Fibroblast of villous mesenchyme (primary cell): Measurements from ENCODE around the gene PMS2. TPM values are rescaled to one million over a fixed set of nuclear protein-coding genes. Genes with fewer than 3 reads are reported as not detected.
"Not testable (repeated sequence)": the region's sequence is repeated elsewhere in the genome, so short reads cannot be mapped to it uniquely, and the experiment has no call there.

Source experiments
- DNase-seq: peaks from one replicate; pipeline ENCODE4 v3.0.0-alpha.2; 2010; ENCODE audit warnings: low read depth
- H3K4me3 ChIP-seq: 2 replicates; pipeline ENCODE4 v1.5.1; 2011; ENCODE audit warnings: low read depth, mild to moderate bottlenecking, low read length
- CTCF ChIP-seq: IDR thresholded peaks from 2 replicates; pipeline ENCODE4 v1.5.1; 2012; ENCODE audit warnings: low read depth, mild to moderate bottlenecking, low read length; ENCODE audit not compliant: insufficient read depth
- total RNA-seq: library from RNA; depleted of rRNA; stranded (reverse); fragments of >200 nt; gene quantifications from 2 replicates; pipeline ENCODE4 v1.2.3, GENCODE V29; 2012

Gene PMS2
- total RNA-seq, 1 donor = 23.3 TPM

DNA sequence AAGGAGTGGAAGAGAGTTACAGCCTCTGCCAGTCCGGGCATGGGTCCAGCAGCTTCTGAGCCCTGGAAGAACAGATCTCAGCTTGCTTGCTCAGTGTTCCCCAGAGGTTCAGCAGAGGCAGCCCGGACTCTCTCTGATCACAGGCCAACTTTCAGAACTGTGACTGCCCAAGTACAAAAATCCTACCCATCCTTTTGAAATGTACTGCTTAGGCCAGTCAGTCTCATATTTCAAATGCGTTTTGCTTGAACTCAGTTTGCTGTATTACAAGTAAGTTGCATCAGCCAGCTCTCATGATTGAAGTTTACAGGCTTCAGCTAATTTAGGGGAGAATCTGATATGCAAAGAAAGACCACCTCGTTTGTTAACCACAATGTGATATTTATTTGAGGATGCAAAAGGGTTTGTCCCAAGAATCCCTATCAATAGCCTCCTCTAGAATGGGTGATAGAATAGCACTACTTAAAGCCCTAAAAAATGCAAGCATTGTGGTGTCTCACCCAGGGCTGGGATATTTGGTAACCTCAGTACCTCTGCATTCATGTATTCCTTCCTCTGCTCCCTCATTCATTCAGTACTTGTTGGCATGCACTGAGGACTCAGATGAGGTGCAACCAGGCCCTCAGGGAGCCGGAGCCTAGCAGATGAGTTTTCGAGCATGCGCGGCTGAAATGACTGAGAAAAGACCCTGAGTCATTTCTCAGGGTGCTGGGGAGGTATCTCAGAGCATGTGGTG lies 7.2 kb upstream of the PMS2 start:
- DNase-seq = peak; percentile 95
- TF ChIP-seq CTCF = no peak
- H3K4me3 ChIP-seq = no peak overlapping the region

DNA sequence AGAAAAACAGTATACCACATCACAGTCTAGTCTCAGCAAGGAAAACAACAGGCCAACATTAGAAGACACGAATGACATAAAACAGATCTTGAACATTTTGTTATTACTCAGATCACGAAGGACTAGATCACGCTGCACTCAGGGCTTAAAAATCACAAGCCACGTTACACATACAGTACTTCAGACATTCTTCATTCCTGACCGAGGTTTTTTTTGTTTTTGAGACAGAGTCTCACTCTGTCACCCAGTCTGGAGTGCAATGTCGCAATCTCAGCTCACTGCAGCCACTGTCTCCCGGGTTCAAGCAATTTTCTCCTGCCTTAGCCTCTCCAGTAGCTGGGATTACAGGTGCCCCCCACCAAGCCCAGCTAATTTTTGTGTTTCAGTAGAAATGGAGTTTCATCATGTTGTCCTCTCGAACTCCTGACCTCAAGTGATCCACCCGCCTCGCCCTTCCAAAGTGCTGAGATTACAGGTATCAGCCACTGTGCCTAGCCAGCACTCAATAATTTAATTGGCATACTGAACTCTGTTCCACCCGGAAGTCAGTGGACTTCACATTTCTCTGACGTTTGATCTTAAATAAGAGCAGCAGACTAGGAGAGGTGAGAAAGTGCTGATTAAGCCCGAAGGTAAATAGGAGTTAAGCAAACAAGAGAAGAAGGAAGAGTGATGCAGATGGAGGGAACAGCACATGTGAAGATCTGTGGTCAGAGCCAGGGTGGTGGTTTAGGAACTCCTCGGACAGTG lies 3.7 kb upstream of the PMS2 start:
- peak; percentile 85 for DNase-seq
- no peak for TF ChIP-seq CTCF
- no peak overlapping the region for H3K4me3 ChIP-seq

- H3K4me3 ChIP-seq = no peak overlapping the region
- no peak for DNase-seq
- TF ChIP-seq CTCF = no peak
Measured at GRCh38 chr7:6011541-6011940, 2.7 kb upstream of the PMS2 start.

DNA sequence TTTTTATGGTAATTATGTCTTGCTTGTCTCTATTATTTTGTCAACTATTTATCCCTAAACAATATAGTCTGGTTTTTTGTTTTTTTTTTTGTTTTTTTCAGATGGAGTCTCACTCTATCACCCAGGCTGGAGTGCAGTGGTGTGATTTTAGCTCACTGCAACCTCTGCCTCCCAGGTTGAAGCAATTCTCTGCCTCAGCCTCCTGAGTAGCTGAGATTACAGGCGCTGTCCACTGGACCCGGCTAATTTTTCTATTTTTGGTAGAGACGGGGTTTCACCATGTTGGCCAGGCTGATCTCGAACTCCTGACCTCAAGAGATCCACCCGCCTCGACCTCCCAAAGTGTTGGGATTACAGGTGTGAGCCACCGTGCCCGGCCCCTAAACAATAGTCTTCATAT lies 1.5 kb upstream of the PMS2 start:
- peak overlapping the region; percentile 77 for H3K4me3 ChIP-seq
- DNase-seq = not testable (repeated sequence)

DNA sequence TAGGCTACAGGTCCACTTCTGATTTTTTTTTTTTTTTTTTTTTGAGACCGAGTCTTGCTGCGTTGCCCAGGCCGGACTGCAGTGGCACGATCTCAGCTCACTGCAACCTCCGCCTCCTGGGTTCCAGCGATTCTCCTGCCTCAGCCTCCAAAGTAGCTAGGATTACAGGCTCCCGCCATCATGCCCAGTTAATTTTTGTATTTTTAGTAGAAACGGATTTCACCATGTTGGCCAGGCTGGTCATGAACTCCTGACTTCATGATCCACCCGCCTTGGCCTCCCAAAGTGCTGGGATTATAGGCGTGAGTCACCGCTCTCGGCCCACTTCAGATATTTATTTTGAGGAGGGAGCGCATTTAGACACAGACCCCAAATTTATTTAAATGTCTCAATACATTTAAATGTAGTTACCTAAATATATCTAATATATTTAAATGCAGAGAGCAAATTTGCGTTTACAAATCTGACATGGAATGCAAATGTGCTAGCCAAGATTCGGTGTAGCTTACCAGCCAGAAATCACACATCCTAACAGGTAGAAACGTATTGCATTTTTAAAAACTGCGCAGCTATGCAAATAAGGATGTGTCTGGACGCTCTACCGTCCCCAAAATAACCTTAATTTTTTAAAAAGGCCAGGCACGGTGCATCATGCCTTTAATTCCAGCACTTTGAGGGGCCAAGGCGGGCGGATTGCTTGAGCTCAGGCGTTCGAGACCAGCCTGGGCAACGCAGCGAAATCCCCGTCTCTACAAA lies 836 bp downstream of the PMS2 start:
- peak overlapping the region; percentile 77 for H3K4me3 ChIP-seq
- DNase-seq = peak; percentile 31

- no peak overlapping the region for H3K4me3 ChIP-seq
- DNase-seq = no peak
- no peak for TF ChIP-seq CTCF
Measured at GRCh38 chr7:6007386-6007785, 1.5 kb downstream of the PMS2 start.

- no peak overlapping the region for H3K4me3 ChIP-seq
- DNase-seq = peak; percentile 74
- TF ChIP-seq CTCF = peak; percentile 68
Measured at GRCh38 chr7:5997210-5997808, 11.5 kb downstream of the PMS2 start.

DNA sequence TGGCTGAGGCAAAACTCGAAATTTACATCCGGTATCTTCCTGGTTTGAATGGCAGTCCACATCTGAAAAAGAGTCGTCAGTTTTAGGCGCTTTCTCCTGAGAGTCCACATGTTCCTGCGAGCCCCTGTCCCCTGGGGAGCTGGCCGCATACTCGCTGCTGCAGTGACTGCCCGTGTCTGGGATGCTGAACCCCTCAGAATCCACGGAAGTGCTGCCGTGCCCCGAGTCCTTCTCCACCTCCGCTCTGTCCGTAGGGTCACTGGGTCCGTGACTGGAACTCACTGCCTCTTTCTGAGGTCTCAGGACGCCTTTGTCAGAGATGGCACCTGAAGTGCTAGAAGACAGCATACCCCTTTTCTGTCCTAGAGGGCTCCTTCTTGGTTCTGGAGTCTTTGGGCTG lies 21.8 kb downstream of the PMS2 start:
- not testable (repeated sequence) for DNase-seq, H3K4me3 ChIP-seq

GRCh38 chr7:5979680-5980314 lies 29.1 kb downstream of the PMS2 start:
- not testable (repeated sequence) for DNase-seq

GRCh38 chr7:5973580-5973979 lies 35.3 kb downstream of the PMS2 start:
- H3K4me3 ChIP-seq, DNase-seq: not testable (repeated sequence)

More at GRCh38 chr7:5979680-5980314, 29.1 kb downstream of the PMS2 start:
- not testable (repeated sequence) for H3K4me3 ChIP-seq

DNA sequence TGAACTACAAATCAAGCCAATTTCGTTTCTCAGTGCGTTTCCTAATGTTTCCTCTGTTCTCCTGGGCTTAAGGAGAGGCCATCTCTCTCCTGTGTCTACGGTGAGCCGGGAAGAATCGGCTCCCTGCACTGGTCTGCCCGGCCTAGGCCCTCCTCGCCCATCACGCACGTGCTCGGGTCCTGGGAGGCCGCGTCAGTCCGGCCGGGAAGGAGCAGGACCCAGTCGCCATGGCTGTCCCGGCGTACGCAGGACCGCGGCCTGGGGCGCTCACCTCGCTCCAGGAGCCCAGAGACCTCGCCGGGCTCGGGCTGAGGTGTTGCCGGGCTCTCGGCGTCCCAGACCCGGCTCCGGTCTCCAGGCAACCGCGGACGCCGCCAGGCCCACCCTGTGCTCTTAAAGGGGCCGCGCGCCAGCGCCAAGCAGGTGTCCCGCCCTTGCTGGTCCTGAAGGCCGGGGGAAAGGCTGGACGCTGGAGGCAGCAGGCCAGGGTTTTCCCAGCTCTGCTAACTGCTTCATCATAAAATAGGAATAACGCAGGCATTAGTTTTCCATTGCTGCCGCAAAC lies 38.4 kb downstream of the PMS2 start, which contains the start of gene RSPH10B:
Gene RSPH10B, minus strand, starts transcription at position 343 of the 565 bp plus-strand sequence. CDS start 3,573 bp downstream, outside the sequence.
- DNase-seq, H3K4me3 ChIP-seq: not testable (repeated sequence)
